ENCODE data around the gene KLF8.
"Not testable (repeated sequence)": the region's sequence is repeated elsewhere in the genome, so short reads cannot be mapped to it uniquely, and the experiment has no call there.

GRCh38 chrX:56206945-56207344, 25.2 kb upstream of the KLF8 start:
- TF ChIP-seq, protein P1, sequence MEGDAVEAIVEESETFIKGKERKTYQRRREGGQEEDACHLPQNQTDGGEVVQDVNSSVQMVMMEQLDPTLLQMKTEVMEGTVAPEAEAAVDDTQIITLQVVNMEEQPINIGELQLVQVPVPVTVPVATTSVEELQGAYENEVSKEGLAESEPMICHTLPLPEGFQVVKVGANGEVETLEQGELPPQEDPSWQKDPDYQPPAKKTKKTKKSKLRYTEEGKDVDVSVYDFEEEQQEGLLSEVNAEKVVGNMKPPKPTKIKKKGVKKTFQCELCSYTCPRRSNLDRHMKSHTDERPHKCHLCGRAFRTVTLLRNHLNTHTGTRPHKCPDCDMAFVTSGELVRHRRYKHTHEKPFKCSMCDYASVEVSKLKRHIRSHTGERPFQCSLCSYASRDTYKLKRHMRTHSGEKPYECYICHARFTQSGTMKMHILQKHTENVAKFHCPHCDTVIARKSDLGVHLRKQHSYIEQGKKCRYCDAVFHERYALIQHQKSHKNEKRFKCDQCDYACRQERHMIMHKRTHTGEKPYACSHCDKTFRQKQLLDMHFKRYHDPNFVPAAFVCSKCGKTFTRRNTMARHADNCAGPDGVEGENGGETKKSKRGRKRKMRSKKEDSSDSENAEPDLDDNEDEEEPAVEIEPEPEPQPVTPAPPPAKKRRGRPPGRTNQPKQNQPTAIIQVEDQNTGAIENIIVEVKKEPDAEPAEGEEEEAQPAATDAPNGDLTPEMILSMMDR (IDR thresholded peaks at IDR 0.05), result not testable (repeated sequence)
- not testable (repeated sequence) for TF ChIP-seq POLR2A (IDR thresholded peaks at IDR 0.05); POLR2AphosphoS5 (IDR thresholded peaks at IDR 0.05); EP300 (IDR thresholded peaks at IDR 0.05; ENCODE audit: low read depth)
